HepG2 (cell line): ENCODE data around the gene ARL4D. TPM values are rescaled to one million over a fixed set of nuclear protein-coding genes. Genes with fewer than 3 reads are reported as not detected.

Source experiments
- E2F2 ChIP-seq: sonication (generic); formaldehyde crosslinking; IDR thresholded peaks from 2 replicates; pipeline ENCODE4 v1.4.0; 2020; ENCODE audit warnings: missing genetic modification reagents, borderline replicate concordance
- GZF1 ChIP-seq: sonication (generic); formaldehyde crosslinking; IDR thresholded peaks from 2 replicates; pipeline ENCODE4 v1.5.1; 2020; ENCODE audit warnings: mild to moderate bottlenecking, missing genetic modification reagents
- ISL2 ChIP-seq: sonication (generic); formaldehyde crosslinking; IDR thresholded peaks from 2 replicates; pipeline ENCODE4 v1.5.0; 2020; ENCODE audit warnings: missing genetic modification reagents
- KDM6A ChIP-seq: IDR thresholded peaks from 2 replicates; pipeline ENCODE4 v1.6.1; 2016; ENCODE audit warnings: low read depth
- LCORL ChIP-seq, 2 experiments: fragments of 450-650 bp in 1 of 2; sonication (generic) in 1 of 2; formaldehyde crosslinking in 1 of 2; IDR thresholded peaks; 2 replicates each; pipeline versions ENCODE4 v1.5.0 to v1.6.1; 2017 to 2020; ENCODE audit warnings: antibody characterized with exemption in 1 of 2, missing genetic modification reagents in 1 of 2
- MTF1 ChIP-seq: sonication (generic); formaldehyde crosslinking; IDR thresholded peaks from 2 replicates; pipeline ENCODE4 v1.5.0; 2020; ENCODE audit warnings: missing genetic modification reagents
- NFE2L2 ChIP-seq: fragments of 150-350 bp; IDR thresholded peaks from 2 replicates; pipeline ENCODE4 v1.6.1; 2014; ENCODE audit warnings: low read length
- NFKB2 ChIP-seq: sonication (generic); formaldehyde crosslinking; IDR thresholded peaks from 2 replicates; pipeline ENCODE4 v1.4.0; 2020; ENCODE audit warnings: missing genetic modification reagents, borderline replicate concordance
- NFYB ChIP-seq: sonication (generic); formaldehyde crosslinking; IDR thresholded peaks from 2 replicates; pipeline ENCODE4 v1.4.0; 2020; ENCODE audit warnings: missing genetic modification reagents
- PHF5A ChIP-seq: IDR thresholded peaks from one replicate; pipeline ENCODE4 v1.6.1; 2018; ENCODE audit warnings: low read depth, missing genetic modification reagents; ENCODE audit not compliant: unreplicated experiment
- PLSCR1 ChIP-seq: sonication (generic); formaldehyde crosslinking; IDR thresholded peaks from 2 replicates; pipeline ENCODE4 v1.5.0; 2020; ENCODE audit warnings: missing genetic modification reagents, mild to moderate bottlenecking, borderline replicate concordance
- POLR2G ChIP-seq: fragments of 200-400 bp; formaldehyde crosslinking; IDR thresholded peaks from 2 replicates; pipeline ENCODE4 v1.6.1; 2018; ENCODE audit warnings: mild to moderate bottlenecking, low read depth, low read length, moderate library complexity
- RARG ChIP-seq: sonication (generic); formaldehyde crosslinking; IDR thresholded peaks from 2 replicates; pipeline ENCODE4 v1.4.0; 2020; ENCODE audit warnings: low read depth, mild to moderate bottlenecking, missing genetic modification reagents
- RBAK ChIP-seq: sonication (generic); formaldehyde crosslinking; IDR thresholded peaks from 2 replicates; pipeline ENCODE4 v1.5.1; 2020; ENCODE audit warnings: mild to moderate bottlenecking, missing genetic modification reagents
- RFXANK ChIP-seq: IDR thresholded peaks from 2 replicates; pipeline ENCODE4 v1.6.1; 2016
- RORA ChIP-seq: sonication (generic); formaldehyde crosslinking; IDR thresholded peaks from 2 replicates; pipeline ENCODE4 v1.5.0; 2020; ENCODE audit warnings: mild to moderate bottlenecking, missing genetic modification reagents, moderate library complexity
- SALL2 ChIP-seq: sonication (generic); formaldehyde crosslinking; IDR thresholded peaks from 2 replicates; pipeline ENCODE4 v1.8.1; 2023; ENCODE audit warnings: mild to moderate bottlenecking, missing genetic modification reagents, inconsistent platforms
- SETDB1 ChIP-seq: sonication (generic); formaldehyde crosslinking; IDR thresholded peaks from 2 replicates; pipeline ENCODE4 v1.5.1; 2020; ENCODE audit warnings: missing genetic modification reagents, mild to moderate bottlenecking, borderline replicate concordance
- SRSF4 ChIP-seq: fragments of 200-400 bp; formaldehyde crosslinking; IDR thresholded peaks from one replicate; pipeline ENCODE4 v1.6.1; 2018; ENCODE audit warnings: mild to moderate bottlenecking, low read depth, low read length, moderate library complexity; ENCODE audit not compliant: poor library complexity, severe bottlenecking
- STAG1 ChIP-seq: sonication (generic); formaldehyde crosslinking; IDR thresholded peaks from 2 replicates; pipeline ENCODE4 v1.4.0; 2020; ENCODE audit warnings: missing genetic modification reagents
- TCF12 ChIP-seq, 2 experiments: fragments of 450-650 bp in 1 of 2; sonication (generic) in 1 of 2; formaldehyde crosslinking in 1 of 2; IDR thresholded peaks; 2 replicates each; pipeline versions ENCODE4 v1.6.1 to v1.8.0; 2017 to 2022; ENCODE audit warnings: antibody characterized with exemption in 1 of 2, mild to moderate bottlenecking in 1 of 2, missing genetic modification reagents in 1 of 2, moderate library complexity in 1 of 2
- TOE1 ChIP-seq: sonication (generic); formaldehyde crosslinking; IDR thresholded peaks from 2 replicates; pipeline ENCODE4 v1.4.0; 2020; ENCODE audit warnings: mild to moderate bottlenecking, missing genetic modification reagents
- TRIM24 ChIP-seq: sonication (generic); formaldehyde crosslinking; IDR thresholded peaks from 2 replicates; pipeline ENCODE4 v1.8.0; 2022; ENCODE audit warnings: mild to moderate bottlenecking, missing genetic modification reagents
- U2AF1 ChIP-seq: fragments of 200-400 bp; formaldehyde crosslinking; optimal IDR thresholded peaks from 2 replicates; pipeline ENCODE3; 2017; ENCODE audit warnings: mild to moderate bottlenecking, low read depth, low read length
- WIZ ChIP-seq: sonication (generic); formaldehyde crosslinking; IDR thresholded peaks from 2 replicates; pipeline ENCODE4 v1.5.1; 2020; ENCODE audit warnings: mild to moderate bottlenecking, missing genetic modification reagents
- ZNF205 ChIP-seq: IDR thresholded peaks from 2 replicates; pipeline ENCODE4 v1.6.1; 2018; ENCODE audit warnings: missing biosample characterization, missing genetic modification reagents
- ZNF501 ChIP-seq: sonication (generic); formaldehyde crosslinking; IDR thresholded peaks from 2 replicates; pipeline ENCODE4 v1.5.1; 2020; ENCODE audit warnings: mild to moderate bottlenecking, moderate library complexity, missing genetic modification reagents
- ZNF672 ChIP-seq: sonication (generic); formaldehyde crosslinking; IDR thresholded peaks from 2 replicates; pipeline ENCODE4 v1.8.1; 2022; ENCODE audit warnings: missing genetic modification reagents
- ZNF704 ChIP-seq: sonication (generic); formaldehyde crosslinking; IDR thresholded peaks from 2 replicates; pipeline ENCODE4 v1.8.1; 2023; ENCODE audit warnings: mild to moderate bottlenecking, inconsistent platforms, moderate library complexity, missing genetic modification reagents, borderline replicate concordance
- polyA plus RNA-seq, 8 experiments: library from polyadenylated mRNA; depleted of rRNA in 3 of 8; stranded (reverse) in 7 of 8; unstranded in 1 of 8; fragments of >200 nt; fragmentation: Illumina TruSeq in 4 of 8; extraction: Trizol in 4 of 8; gene quantifications; 2 replicates each; pipeline versions ENCODE4 v1.2.1 to v1.2.3, GENCODE V29; 2011 to 2016; ENCODE audit warnings: low read depth in 4 of 8, missing spikeins in 1 of 8, mixed read lengths in 1 of 8; ENCODE audit not compliant: insufficient read depth in 1 of 8
- total RNA-seq, 5 experiments: library from RNA; depleted of rRNA; stranded (reverse); fragments of >200 nt; fragmentation: Illumina TruSeq; extraction: Trizol; gene quantifications; 2 replicates each; pipeline ENCODE4 v1.2.3, GENCODE V29; 2016; ENCODE audit warnings: low read depth in 1 of 5

ARL4D gene
- total and polyA plus RNA-seq, 2 of the 13 experiments (the other 11 are each of a cell fraction or from before 2014, with no cell fraction given), result 9.0 to 25.9 TPM

- TF ChIP-seq E2F2 (CRISPR knock-in tag), result no peak
- no peak for TF ChIP-seq WIZ (CRISPR knock-in tag)
- TF ChIP-seq RARG (CRISPR knock-in tag), result no peak
- TF ChIP-seq PLSCR1 (CRISPR knock-in tag), result no peak
- no peak; the same call in 1 of the 2 replicates for TF ChIP-seq ZNF672 (CRISPR knock-in tag)
- TF ChIP-seq NFE2L2, result no peak
- TF ChIP-seq TOE1 (CRISPR knock-in tag), result no peak
- TF ChIP-seq PHF5A (CRISPR knock-in tag), result no peak
- TF ChIP-seq TCF12 (IDR thresholded peaks at IDR 0.05), result no peak
- TF ChIP-seq TCF12 (CRISPR knock-in tag; IDR thresholded peaks at IDR 0.05), result no peak
- no peak for TF ChIP-seq SRSF4
- no peak for TF ChIP-seq MTF1 (CRISPR knock-in tag)
- TF ChIP-seq ISL2 (CRISPR knock-in tag), result no peak
- TF ChIP-seq NFYB (CRISPR knock-in tag), result no peak; the same call in 1 of the 2 replicates
- TF ChIP-seq RORA, result no peak
- TF ChIP-seq SALL2, result no peak
- no peak for TF ChIP-seq U2AF1
- peak; percentile 90 for TF ChIP-seq POLR2G
- TF ChIP-seq GZF1, result 0 out of 2 replicates have a peak, but pooled peaks have one; percentile 1
- no peak for TF ChIP-seq ZNF205 (CRISPR knock-in tag)
- peak; percentile 87 for TF ChIP-seq ZNF501 (CRISPR knock-in tag)
- TF ChIP-seq NFKB2 (CRISPR knock-in tag), result no peak; the same call in 1 of the 2 replicates
- TF ChIP-seq TRIM24, result no peak
- TF ChIP-seq LCORL (IDR thresholded peaks at IDR 0.05), result no peak
- no peak for TF ChIP-seq LCORL (CRISPR knock-in tag; IDR thresholded peaks at IDR 0.05)
- no peak for TF ChIP-seq RFXANK (CRISPR knock-in tag)
- peak; percentile 5; the same call in 1 of the 2 replicates for TF ChIP-seq STAG1
- no peak for TF ChIP-seq RBAK (CRISPR knock-in tag)
- TF ChIP-seq KDM6A, result no peak
- TF ChIP-seq SETDB1, result no peak
- TF ChIP-seq ZNF704 (CRISPR knock-in tag), result no peak
Measured at GRCh38 chr17:43388359-43389045, 10.3 kb upstream of the ARL4D start (continued).
